GM21737 (cell line): ENCODE data around the gene KRT79.
"Not testable (repeated sequence)": the region's sequence is repeated elsewhere in the genome, so short reads cannot be mapped to it uniquely, and the experiment has no call there.

ENCODE experiments used
- ATAC-seq: cut with Tn5 transposase; IDR thresholded peaks from one replicate; pipeline ENCODE4 v1.9.1; 2021; ENCODE audit warnings: mild to moderate bottlenecking, moderate library complexity; ENCODE audit not compliant: unreplicated experiment

Gene KRT79

DNA sequence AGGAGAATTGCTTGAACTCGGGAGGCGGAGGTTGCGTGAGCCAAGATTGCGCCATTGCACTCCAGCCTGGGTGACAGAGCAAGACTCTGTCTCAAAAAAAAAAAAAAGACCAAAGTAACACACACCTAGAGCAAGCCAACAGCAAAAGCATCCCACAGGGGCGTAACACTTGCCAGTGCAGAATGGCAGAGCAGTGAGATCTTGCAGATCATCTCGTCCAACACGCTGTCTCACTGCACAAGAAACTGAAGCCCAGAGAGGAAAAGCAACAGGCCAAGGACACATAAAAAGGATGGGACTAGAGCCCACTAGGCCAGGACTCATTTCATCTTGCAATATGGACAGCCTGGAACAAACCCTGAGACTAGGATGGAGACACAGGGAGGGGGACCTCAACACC is 27.4 kb upstream of the KRT79 start:
- ATAC-seq = no peak

DNA sequence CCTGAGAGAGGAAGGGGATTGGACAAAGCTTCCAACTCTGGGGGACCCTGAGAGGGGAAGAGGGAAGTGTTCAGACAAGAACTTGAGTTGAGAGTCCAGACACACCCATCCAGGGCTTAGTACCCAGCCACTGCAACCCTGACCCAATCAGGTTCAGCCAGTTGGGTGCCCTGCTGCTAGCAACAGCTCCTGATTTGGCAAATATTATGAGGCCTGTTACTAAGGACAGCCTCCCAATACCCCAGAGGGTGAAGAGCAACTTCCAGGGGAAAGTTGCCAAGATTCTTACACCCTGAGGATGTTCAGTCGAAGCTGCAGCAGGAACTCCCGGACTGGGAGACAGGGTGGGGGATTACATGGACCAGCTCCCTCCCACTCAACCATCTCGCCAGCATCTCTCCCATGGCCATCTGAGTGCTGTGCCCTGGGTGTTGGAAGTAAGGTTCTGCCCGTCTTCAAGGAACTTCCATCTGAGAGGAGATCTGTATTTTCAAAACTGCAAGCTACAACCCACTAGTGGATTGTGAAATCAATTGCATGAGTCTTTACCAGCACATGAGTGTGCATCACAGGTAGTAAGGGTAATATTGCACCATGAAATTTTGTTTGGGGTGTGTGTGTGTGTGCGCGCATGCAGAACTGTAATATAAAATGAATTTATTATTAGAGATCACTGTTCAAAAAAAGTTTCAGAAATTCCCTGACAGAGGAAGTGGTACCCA is 26.2 kb upstream of the KRT79 start:
- no peak for ATAC-seq

DNA sequence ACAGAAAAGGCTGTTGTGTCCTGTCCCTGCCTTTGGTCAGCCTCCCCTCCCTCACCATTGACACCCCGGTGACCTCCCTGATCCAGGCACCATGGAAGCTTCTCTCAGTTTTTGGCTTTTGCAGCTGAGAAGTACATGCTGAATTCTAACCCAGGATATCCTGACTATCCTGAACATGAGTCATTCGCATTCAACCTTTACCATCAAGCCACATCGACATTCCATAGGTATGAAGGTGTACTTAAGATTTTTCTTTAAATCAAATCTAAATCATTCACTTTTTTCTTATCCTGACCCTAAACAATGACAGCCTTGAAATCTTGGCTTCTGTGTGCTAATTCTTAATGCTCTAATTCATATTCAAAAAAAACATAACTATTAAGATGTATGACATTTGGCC is 23.4 kb upstream of the KRT79 start:
- ATAC-seq = no peak

DNA sequence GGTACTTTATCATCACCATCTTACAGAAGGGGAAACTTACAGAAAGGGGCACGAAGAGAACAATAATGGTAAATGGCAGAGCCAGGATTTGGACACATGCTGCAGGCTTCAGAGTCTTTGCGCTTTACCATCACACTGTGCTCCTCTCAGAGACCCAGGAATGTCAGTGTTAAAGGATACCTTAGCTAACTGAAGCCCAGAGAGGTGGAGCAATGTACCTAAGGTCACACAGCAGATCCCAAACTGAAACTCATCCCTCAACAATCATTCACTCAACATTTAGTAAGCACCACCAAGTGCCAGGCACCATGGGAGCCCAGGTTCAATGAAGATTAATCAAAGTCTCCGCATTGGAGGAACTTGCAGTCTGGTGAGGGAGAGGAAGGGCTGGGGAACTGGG is 22.7 kb upstream of the KRT79 start:
- no peak for ATAC-seq

DNA sequence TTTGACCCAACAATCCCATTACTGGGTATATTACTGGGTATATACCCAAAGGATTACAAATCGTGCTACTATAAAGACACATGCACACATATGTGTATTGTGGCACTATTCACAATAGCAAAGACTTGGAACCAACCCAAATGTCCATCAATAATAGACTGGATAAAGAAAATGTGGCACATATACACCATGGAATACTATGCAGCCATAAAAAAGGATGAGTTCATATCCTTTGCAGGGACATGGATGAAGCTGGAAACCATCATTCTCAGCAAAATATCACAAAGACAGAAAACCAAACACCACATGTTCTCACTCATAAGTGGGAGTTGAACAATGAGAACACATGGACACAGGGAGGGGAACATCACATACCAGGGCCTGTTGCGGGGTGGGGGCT is 22.0 kb upstream of the KRT79 start:
- ATAC-seq = not testable (repeated sequence)

DNA sequence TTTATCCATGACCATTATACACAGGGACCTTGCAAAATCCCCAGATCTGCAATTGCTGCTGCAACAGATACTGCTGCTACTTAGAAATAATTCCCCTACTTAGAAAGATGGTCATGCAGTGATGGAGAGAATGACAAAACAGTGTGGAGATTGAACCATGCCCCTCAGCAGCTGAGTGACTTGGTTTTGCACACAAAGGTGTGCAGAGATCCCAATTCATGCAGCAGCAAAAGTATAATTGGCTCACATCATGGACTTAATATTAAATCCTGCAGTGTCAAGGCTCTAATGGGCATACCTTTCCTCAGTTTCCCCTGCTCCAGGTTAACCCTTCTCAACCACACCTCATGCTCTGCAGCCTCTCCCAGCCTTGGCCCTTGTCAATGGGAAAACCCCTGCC is 17.7 kb upstream of the KRT79 start:
- no peak for ATAC-seq

DNA sequence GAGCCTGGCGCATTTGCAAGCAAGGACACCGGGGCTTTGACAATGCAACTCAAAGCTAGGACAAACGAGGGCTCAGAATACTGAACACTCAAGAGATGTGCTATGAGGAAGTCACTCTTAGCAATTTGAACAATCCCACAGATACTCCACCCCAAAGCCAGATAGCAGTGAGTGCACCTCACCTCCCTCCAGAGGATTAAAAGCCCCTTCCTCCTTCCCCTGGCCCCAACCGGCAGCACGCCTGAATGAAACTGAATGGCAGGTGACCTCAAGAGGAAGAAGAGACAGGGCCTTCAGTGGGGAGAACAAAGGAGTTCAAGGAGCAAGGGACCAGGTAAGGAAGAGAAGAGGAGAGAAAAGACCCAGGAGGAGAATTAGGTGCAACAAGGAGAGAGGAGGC is 16.6 kb upstream of the KRT79 start:
- ATAC-seq = no peak

DNA sequence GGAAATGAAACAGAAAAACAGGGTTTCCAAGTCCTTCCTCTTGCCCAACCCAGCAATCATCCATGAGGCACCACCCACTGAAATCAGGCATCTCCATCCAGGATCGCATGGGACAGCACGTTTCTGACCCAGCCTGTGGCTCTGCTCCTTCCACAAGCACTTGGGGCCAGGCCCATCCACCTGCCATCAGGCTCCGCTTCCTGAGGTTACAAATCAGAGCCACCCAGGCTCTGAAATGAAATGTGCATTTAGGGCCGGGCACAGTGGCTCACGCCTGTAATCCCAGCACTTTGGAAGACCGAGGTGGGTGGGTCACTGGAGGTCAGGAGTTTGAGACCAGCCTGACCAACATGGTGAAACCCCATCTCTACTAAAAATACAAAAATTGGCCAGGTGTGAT is 15.4 kb upstream of the KRT79 start:
- no peak for ATAC-seq

DNA sequence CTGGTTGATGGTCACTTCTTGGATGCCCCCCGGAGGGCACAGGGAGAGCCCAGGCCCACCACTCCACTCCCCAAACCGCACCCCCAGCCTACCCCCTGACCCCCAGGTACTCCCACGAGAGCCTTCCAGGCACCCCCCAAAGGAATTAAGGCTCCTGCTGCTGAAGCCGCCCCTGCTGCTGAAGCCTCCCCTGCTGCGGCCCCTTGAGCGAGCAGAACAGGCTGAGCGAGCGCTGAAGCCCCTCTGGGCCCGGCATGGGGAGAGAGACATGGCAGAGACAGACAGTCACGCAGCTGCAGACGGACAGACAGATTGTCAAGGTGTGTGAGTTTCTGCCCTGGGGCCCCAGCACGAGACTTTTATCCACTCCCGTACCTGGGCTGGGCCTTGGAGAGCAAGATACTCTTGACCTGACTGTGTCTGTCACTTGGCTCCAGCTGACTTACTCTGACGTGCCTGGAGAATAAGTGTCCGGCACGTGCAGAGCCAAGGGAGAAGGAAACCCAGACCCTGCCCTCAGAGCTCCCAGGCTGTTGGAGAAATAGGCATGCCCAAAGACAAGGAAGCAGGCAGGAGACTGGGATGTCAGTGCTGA is 14.6 kb upstream of the KRT79 start, which contains the start of gene KRT78:
KRT78 (minus strand) TSS at position 334 of the 595 bp plus-strand sequence; CDS start at position 270, 64 bp downstream.
- no peak for ATAC-seq

DNA sequence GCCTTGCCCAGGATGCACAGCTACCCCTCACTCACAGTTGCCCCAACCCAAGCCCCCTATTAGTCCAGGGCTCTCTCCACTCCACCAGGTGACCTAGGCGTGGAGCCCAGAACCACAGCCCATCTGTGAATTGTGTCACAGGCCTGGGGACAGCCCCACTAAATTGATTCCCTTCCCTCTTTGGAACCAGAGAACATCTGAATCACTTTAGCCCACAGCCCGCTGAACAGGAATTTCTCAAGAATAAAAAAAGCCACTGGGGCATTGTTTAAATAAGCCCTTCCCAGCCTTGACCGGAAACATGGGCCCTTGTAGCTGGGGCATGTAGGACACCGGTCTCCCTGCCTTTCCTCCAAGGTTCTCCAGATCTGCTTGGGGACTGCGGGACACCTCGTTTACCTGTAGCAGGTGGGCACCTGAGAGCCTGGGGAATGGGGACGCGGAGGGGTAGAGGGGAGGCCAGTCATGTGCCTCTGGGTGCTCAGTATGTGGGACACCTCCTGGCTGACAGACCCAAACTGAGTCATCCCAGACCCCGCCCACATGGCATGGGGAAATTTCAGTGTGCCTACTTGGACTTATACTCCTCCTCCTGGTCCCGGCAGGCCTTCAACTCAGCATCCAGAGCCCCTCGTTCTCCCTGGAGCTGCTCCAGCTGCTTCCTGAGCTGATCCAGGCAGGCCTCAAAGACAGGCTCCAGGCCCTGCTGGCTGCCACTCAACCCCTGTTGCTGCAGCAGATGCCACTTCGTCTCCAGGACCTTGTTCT is 13.4 kb upstream of the KRT79 start:
- no peak for ATAC-seq

DNA sequence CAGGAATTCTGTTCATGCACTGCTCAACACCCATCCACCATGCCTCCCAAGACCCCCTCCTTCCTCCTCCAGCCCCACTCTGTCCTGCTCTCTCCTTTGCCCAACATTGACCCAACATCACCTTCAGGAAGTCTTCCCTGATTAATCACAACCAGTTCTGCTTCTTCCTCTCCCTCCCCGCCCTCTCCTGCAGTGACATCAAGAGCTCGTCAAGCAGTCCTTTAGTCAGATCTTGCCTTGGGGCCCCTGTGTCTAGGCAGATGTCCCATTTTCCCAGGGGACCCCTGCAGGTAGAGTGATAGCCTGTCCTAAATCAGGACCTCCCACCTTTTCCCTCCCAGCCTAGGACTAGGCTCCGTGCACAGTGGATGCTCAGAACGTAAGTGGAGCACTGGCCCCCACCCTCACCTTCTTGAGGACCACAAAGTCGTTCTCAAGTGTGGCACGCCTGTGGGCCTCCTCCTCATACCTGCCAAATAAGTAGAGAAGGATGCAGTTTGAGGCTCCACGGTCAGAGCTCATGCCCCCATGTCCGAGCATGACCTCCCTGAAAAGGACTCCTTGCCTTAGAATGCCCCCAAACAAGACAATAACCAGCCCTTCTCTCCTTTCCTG is 12.4 kb upstream of the KRT79 start:
- no peak for ATAC-seq

DNA sequence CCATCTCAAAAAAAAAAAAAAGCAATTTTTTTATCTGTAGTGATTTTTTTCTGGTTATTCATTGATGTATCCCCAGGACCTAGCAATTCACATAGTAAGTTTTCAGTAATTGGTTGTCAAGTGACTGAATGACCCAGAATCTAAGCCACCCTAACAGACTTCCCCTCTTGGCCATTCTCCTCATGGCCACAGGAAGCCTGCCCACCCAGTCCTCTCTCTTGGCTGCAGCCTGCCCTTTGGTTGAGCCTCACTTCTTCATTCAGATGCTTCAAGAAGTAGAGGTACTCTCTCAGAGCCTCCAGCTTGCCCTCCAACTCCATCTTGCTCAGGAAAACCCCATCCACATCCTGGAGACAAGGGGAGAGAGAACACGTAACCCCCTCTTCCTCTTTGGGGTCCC is 11.8 kb upstream of the KRT79 start:
- ATAC-seq = no peak

DNA sequence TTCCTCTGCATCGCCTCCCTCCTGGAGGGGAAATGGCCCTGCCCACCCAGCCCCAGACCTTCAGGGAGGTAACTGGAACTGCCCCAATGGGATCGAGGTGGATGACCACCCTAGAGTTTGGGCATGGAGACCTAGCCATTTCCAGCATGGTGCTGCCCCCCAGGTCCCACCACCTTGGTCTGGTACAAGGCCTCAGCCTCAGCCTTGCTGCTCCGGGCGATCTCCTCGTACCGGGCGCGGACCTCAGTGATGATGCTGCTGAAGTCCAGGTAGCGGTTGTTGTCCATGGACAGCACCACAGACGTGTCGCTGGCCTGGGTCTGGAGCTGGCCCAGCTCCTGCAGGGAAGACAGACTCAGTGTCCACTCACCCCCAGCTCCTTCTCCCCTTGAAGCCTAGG is 10.3 kb upstream of the KRT79 start:
- ATAC-seq = no peak

DNA sequence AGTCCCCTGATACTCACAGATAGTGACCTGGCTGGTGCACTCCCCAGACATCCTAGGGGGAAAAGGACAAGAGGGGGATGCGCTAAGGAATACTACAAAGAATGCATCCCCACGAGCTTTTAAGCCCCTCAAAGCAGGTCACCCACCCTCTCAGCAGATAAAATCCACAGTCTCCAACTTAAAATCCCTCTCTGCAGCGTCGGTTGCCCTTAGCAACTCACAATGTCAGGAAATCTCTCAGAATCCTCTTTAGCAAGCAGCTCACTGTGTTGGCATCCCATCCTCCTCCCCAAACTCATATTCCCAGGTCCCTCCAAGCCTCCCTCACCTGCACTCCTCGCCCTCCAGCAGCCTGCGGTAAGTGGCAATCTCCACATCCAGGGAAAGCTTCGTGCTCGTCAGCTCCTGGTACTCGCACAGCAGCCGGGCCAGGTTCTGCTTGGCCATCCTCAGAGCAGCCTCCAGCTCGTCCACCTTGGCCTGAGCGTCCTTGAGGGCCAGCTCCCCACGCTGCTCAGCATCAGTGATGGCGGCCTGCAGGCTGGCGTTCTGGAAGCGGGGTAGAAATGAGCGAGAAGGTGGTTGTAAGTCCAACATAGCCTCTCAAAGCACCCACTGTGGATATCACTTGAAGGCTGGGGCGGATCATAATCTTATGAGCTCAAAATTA is 5.5 kb upstream of the KRT79 start:
- ATAC-seq = no peak

DNA sequence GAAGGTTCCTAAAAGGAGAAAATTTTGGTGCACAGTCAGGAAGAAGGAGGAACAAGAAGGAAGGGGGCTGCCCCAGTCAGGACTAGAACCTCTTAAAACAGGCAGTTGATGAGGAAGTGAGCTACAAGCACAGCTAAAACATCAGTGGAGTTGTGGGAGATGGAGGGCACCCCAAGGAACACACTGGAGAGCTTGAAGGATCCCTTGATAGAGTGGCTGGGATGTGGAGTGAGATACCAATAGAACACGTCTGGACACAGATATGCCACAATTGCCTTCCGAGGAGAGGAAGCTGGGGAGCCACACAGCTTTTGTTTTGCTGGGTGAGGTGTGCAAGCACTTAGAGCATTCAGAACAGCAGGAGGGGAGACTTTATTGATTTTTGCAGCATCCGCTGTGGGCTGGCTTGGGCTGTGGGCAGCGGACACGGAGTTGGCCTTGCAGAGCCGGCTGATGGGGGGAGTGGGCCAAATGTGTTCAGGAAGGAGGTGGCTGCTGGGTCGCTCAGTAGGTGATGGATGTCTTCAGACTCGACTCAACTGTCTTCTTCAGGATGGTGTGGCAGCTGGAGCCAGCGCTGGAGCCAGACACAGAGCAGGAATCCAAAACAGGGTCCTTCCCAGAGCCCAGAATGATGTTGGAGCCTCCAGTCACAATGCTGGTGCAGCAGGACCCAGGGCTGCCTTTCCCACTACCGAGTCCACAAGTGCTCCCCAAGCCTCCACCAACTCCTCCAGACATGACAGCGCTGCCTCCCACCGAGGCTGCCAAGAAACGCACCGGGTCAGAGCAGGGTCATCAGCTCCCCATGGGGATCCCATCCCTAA is 4.7 kb upstream of the KRT79 start:
- no peak for ATAC-seq

DNA sequence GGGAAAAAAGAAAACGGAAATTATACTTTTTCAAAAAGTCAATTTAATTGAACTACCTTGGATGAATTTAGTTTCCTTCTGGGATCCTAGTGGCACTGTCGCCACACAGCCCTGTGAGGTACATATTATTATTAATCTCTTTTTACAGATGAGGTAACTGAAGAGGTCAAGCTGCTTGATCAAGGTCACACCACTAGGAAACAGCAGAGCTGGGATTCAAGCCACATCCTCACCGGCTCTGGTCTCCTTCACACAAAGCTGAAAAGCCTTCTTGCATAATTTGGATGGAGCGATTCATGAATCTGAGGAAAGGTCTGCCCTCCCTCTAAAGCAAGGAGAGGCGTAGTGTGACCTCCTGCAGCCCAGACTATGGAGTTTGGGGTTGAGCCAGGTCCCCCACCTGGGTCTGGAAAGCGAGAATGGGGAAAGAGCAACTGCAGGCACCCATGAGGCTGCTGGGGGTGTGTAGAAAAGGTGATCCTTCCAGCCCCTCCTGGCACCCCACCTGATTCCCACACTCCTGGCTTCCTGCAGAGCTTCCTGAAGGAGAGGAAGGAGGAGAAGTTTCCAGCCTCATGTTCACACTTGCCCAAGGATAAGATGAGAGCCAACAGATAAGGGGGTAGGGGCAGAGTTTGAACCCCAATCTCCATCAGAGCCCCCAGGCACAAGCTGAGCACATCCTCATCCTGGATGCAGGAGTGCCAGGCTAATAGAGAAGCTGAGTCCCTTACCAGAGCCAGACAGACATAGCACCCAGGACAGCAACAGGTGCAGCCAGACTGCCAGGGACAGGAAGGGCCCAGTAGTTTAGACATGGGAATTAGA is 3.9 kb upstream of the KRT79 start:
- no peak for ATAC-seq

DNA sequence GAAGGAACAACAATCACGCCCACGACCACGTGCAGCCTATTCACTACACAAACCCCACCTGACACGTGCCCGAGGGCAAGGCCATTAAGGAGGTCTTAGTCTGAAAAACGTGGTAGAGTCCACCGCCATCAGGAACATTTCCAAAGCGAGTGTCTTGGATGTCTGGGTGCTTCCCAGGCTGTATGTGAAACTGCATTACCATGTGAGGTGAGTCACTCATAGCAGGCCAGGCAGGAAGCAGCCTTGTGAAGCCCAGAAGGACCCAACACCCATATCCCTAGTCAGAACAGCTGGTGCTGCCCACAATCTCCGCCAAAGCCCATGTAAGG is 3.3 kb upstream of the KRT79 start:
- no peak for ATAC-seq

DNA sequence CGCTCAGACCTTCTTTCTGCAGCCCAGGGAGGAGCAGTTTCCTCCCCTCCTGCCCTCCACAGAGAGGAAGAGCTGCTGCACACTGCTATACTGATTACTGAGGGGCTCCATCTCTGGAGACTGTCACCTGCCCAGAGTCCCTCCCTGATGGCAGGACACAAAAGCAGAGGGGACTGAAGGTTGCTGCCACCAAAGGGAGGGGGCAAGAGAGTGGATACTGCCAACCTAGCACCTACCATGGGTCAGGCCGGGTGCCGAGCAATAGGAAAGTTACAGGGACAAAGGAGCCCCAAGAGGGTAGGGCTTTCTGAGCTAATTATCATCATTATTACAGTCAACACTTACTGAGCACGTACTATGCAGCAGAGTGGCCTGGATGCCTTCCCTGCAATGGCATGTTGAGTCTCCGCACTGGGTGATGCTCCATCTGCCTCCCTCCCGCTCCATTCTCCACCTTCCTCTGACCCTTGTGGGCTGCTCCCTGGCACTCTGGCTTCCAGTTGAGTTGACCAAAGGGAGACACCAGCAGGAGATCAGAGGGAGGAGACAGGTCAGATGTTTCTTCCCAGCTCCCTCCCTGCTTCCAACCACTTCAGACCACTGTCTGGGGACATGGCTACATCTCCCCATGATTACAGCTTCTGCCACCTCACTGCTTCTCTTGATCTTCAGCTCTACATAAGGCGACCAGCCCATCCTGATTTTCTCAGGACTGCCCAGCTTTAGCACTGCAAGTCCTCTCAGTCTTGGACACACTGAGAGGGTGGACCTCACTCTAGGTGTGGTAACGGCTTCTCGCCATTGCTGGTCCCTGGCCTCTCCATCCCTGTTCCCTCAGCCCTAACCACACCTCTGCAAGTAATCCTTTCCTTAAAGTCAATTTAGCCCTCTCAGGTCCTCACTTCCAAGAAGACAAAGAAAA is 2.6 kb upstream of the KRT79 start:
- no peak for ATAC-seq
